HG03135 (cell line): ENCODE measurements around the gene KRT1.

Experiments
- ATAC-seq: cut with Tn5 transposase; IDR thresholded peaks from one replicate; pipeline ENCODE4 v1.9.1; 2021; ENCODE audit warnings: mild to moderate bottlenecking, moderate library complexity; ENCODE audit not compliant: unreplicated experiment

Gene KRT1

GRCh38 chr12:52662093-52662917 lies 17.9 kb downstream of the KRT1 start:
- no peak for ATAC-seq

- ATAC-seq = no peak
Measured at GRCh38 chr12:52661668-52662067, 18.5 kb downstream of the KRT1 start.

DNA sequence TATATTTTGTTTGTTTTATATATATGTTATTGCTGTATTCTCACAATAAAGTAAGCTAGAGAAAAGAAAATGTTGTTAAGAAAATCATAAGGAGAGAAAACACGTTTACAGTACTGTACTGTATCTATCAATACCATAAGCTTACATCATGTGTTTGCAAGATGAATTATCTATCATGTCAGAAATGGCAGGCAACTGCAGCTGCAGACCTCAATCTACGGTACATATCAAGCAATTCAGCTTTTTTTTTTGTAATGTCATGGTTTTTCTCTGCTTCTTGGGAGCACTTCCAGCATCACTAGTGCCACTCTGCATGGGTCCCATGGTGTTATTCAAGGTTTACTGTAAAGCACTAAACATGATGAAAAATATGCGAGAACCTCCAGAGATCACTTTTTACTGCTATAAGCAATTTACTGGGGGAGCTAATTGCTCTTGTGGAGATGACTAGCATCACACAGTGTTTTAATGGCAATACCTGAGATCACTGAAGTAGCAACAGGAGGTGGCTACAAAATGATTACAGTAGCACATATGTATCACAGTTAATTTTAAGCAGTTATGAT lies 19.2 kb downstream of the KRT1 start:
- no peak for ATAC-seq

GRCh38 chr12:52659951-52660350 lies 20.3 kb downstream of the KRT1 start:
- ATAC-seq = no peak

DNA sequence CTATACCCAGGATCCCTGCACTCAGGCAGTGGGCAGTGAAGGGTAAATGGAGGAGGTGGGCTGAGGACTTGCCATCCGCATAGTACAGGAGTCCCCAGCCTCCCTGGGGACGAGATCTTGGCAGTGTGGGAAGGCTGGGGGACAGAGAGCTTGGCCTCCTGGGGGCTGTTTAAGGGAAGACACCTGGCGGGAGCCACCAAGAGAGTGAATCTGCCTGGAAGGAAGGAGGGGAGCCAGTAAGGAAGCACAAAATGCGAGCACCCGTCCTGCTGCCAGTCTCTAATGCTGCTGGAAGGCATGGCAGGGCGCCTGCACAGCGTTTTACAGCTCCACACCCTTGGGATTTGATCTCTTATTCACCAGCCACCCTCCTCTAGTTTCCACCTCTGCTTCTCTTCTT lies 20.8 kb downstream of the KRT1 start:
- no peak for ATAC-seq

DNA sequence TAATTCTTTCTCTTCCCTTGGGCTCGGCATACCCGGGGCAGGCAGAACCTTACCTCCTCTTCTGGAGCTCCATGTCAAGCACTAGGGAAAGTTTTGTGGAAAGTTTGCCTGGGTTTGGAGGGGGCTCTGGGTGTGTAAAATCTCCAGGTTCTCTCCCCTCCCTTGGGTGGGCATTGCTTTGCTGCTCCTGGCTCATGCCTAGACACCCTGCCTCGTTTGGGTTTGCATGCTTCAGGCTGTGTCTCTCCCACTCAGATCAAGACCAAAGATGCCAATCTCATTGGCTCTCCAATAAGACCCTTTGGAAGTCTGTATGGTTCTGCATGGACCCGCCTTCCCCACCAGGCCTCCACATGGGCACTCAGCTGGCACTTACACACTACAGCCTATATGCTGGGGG lies 22.0 kb downstream of the KRT1 start:
- ATAC-seq = no peak

- ATAC-seq = no peak
Measured at GRCh38 chr12:52657250-52657902, 22.8 kb downstream of the KRT1 start.

DNA sequence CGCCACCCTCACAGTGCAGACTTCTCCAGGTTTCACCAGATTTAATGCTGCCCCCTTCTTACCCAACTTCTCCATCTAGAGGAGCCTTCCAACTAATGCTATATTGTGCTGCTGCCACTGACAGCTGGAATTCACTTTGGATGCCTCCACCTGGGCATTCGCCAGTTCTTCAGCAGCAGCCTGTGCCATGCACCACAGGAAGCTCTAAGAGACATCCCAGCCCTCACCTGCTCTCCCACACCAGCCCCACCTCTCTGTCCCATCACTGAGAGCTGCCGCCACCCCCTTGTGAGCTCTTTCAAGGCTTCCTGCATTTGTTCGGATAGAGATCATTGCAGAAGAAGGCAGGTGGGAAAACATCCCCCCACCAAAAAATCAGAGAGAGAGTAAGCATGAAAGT lies 23.6 kb downstream of the KRT1 start:
- no peak for ATAC-seq

GRCh38 chr12:52655720-52656124 lies 24.5 kb downstream of the KRT1 start:
- ATAC-seq = no peak

GRCh38 chr12:52655251-52655650 lies 25.0 kb downstream of the KRT1 start:
- no peak for ATAC-seq

GRCh38 chr12:52651726-52652261 lies 28.4 kb downstream of the KRT1 start, which contains the start of gene KRT2:
Gene KRT2 (minus strand): TSS chr12:52652211. CDS start chr12:52652142, 69 bp downstream.
- ATAC-seq = no peak

DNA sequence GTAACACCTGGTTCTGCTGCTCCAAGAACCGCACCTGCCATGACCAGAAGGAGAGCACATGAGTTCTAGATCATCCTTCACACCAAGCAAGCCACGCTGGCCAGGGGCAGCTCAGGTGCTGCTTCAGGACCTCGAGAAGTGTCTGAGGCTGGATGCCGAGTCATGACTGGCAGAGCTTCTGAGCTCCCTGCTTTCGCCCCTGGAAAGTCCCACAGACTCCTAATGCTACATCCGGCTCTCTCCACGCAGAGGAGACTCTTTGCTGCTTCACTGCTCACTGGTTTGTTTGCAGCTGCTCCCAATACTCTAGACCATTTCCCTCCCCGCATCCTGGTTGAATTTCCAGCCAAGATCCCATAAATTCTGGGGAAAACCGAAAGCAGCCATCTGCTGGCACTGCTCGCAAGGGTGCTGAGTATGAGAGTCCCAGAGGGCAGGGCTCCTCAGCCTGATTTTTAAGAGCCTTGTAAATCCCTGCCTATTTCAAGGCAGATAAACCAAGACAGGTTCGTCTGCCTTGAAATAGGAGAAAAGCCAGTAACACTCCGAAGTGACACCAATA lies 29.6 kb downstream of the KRT1 start:
- no peak for ATAC-seq

DNA sequence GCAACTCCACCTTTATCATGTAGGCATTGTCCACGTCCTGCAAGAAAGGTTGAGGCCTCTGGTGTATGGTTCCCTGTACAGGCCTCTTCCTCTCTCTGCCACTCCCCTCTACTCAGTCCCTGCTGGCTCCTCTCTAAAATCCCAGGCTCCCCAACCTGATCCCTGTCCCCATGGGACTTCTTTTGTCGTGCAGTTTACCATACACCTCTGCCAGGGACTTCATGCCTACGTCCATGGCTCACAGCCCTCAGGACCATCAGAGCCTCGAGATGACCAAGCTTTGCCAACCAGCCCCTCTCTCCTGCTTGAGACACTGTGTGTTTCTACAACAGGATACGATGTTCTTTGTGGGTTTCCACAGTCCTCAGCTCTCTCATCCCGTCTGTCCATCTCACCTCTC lies 31.1 kb downstream of the KRT1 start:
- no peak for ATAC-seq

- no peak for ATAC-seq
Measured at GRCh38 chr12:52648012-52648550, 32.1 kb downstream of the KRT1 start.

DNA sequence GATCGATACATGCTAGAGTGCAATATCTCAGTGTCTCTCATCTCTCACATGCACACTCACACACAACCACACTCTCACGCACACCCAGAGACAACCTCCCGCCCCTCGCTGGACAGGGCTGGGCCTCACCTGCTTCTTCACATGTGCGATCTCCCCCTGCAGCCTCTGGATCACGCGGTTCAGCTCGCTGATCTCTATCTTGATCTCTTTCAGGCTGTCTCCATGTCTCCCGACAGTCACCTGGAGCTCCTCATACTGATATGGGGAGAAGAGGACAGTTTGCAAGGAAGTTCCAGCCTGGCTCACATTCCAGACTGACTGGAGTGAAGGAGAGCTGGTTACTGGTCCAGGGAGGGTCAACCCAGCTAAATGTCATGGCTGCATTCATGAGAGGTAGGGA lies 32.6 kb downstream of the KRT1 start:
- no peak for ATAC-seq

GRCh38 chr12:52646613-52647012 lies 33.6 kb downstream of the KRT1 start:
- no peak for ATAC-seq

DNA sequence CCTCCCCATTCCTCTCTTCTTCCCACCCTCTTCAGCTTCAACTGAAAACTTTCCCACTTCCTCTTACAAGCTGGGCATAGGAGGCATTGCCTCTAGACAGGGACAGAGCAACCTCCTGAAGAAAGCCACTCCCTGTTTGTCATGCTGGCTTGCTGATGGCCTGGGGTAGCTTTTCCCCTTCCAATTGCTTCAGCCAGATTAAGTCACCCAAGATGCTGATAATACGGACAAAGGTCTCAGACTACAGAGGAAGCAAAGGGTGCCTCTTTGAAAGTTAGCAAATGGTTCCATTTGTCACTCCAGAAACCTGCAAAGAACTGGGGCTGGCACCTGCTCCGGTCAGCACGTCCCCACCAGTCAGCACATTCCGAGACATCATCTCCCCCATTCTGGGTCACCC lies 34.2 kb downstream of the KRT1 start:
- ATAC-seq = no peak

- ATAC-seq = no peak
Measured at GRCh38 chr12:52645120-52645761, 35.0 kb downstream of the KRT1 start.

- no peak for ATAC-seq
Measured at GRCh38 chr12:52644078-52644415, 36.2 kb downstream of the KRT1 start.

- ATAC-seq = no peak
Measured at GRCh38 chr12:52643233-52644077, 36.8 kb downstream of the KRT1 start.
